HG02759 (cell line): Measurements from ENCODE around the gene ACBD3.

Experiments
- ATAC-seq: cut with Tn5 transposase; IDR thresholded peaks from one replicate; pipeline ENCODE4 v1.9.1; 2021; ENCODE audit warnings: mild to moderate bottlenecking, moderate library complexity; ENCODE audit not compliant: unreplicated experiment

ACBD3 gene

GRCh38 chr1:226135059-226135651 is 51.4 kb downstream of the ACBD3 start:
- no peak for ATAC-seq

GRCh38 chr1:226134170-226135058 is 52.1 kb downstream of the ACBD3 start:
- no peak for ATAC-seq

- ATAC-seq = no peak
These were observed 52.9 kb downstream of the ACBD3 start for GRCh38 chr1:226133504-226134123.

- ATAC-seq = peak; percentile 54
These were observed 53.6 kb downstream of the ACBD3 start for GRCh38 chr1:226132728-226133503.

- ATAC-seq = no peak
These were observed 54.9 kb downstream of the ACBD3 start for GRCh38 chr1:226131639-226132038.

GRCh38 chr1:226129230-226129629 is 57.3 kb downstream of the ACBD3 start:
- ATAC-seq = no peak

GRCh38 chr1:226128487-226129075 is 58.0 kb downstream of the ACBD3 start:
- no peak for ATAC-seq

GRCh38 chr1:226126824-226127569 is 59.5 kb downstream of the ACBD3 start:
- no peak for ATAC-seq

GRCh38 chr1:226125831-226126230 is 60.7 kb downstream of the ACBD3 start:
- ATAC-seq = no peak

- peak; percentile 18 for ATAC-seq
These were observed 61.4 kb downstream of the ACBD3 start for GRCh38 chr1:226125097-226125630.

- ATAC-seq = no peak
These were observed 62.7 kb downstream of the ACBD3 start for GRCh38 chr1:226123591-226124471.

- no peak for ATAC-seq
These were observed 63.4 kb downstream of the ACBD3 start for GRCh38 chr1:226123212-226123560.

GRCh38 chr1:226121587-226122400 is 64.7 kb downstream of the ACBD3 start:
- ATAC-seq = peak; percentile 66

- ATAC-seq = no peak
These were observed 65.4 kb downstream of the ACBD3 start for GRCh38 chr1:226121049-226121586.

- ATAC-seq = no peak
These were observed 66.1 kb downstream of the ACBD3 start for GRCh38 chr1:226120398-226120797.

GRCh38 chr1:226119169-226119568 is 67.4 kb downstream of the ACBD3 start:
- ATAC-seq = no peak

- ATAC-seq = no peak
These were observed 68.2 kb downstream of the ACBD3 start for GRCh38 chr1:226118357-226118756.

GRCh38 chr1:226117330-226117729 is 69.2 kb downstream of the ACBD3 start:
- ATAC-seq = no peak
